Progenitor cell of endocrine pancreas (in vitro differentiated cells): ENCODE measurements around the gene RAP1A. TPM values are rescaled to one million over a fixed set of nuclear protein-coding genes. Genes with fewer than 3 reads are reported as not detected.
A peak's percentile ranks its signal among the peaks of the same experiment; 100 is the strongest.

Experiments
- DNase-seq: peaks from one replicate; pipeline ENCODE4 v3.0.0; 2021; ENCODE audit warnings: low spot score; ENCODE audit not compliant: unreplicated experiment
- H3K27ac Mint-ChIP-seq: 2 replicates; pipeline ENCODE4 v1.8.0; 2021; ENCODE audit warnings: mild to moderate bottlenecking, moderate library complexity, mixed read lengths
- H3K27me3 Mint-ChIP-seq: 2 replicates; pipeline ENCODE4 v1.8.0; 2021; ENCODE audit warnings: mixed read lengths
- H3K36me3 Mint-ChIP-seq: 2 replicates; pipeline ENCODE4 v1.8.0; 2022; ENCODE audit warnings: mixed read lengths; ENCODE audit not compliant: insufficient read depth
- H3K4me1 Mint-ChIP-seq: 2 replicates; pipeline ENCODE4 v1.8.0; 2021; ENCODE audit warnings: low read depth, mixed read lengths
- H3K4me3 Mint-ChIP-seq: 2 replicates; pipeline ENCODE4 v1.8.0; 2021; ENCODE audit warnings: low read depth, mild to moderate bottlenecking, moderate library complexity, mixed read lengths
- H3K9me3 Mint-ChIP-seq: 2 replicates; pipeline ENCODE4 v1.8.0; 2021; ENCODE audit warnings: low read depth, mixed read lengths
- total RNA-seq: library from RNA; stranded (reverse); gene quantifications from 2 replicates; pipeline ENCODE4 v1.2.1, GENCODE V29; 2021
- TF ChIP-seq, protein P1 (sequence below): fragments of 200-600 bp; sonication (generic); IDR thresholded peaks from one replicate; pipeline ENCODE4 v1.5.0; 2021; ENCODE audit warnings: antibody characterized with exemption, mild to moderate bottlenecking; ENCODE audit not compliant: unreplicated experiment

The RAP1A gene
- total RNA-seq, 1 donor from 2014 or later = 36.6 TPM

DNA sequence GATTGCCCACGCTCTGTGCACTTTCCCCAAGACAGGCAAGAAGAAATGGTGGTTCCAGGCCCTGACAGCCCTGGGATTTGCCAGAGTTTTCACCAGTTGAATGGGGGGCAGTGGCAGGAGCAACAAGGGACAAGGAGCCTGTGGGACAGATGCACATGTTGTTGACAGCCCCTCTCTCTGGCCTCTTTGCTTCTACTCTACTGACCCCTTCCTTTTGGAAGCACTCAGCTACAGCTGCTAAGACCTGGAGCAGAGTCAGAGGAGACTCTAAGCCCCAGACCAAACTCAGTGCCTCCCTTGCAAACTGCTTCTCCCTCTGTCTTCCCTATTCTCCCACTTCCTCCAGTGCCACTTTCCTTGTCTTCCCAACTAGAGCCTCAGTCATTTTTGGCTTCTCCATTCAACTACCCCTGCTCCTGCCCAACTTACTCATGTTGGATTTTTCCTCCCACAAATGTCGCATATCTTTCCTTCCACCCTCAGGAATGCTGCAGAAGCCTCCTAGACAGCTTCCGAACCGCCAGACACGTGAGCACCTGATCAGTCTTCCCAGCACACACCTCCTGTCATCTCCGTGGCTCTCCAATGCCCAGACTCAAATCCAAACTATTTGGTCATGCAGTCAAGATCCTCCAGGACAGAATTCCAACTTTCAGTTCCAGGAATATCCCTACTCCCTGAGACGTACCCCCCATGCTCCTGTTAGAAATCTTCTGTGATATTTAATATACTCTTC lies 110.5 kb downstream of the RAP1A start:
- Mint-ChIP-seq H3K36me3 (no peaks in the 10 kb centered on the region), H3K9me3 (no peaks in the 10 kb centered on the region), H3K4me3 (no peak overlapping the region), H3K27me3 (peaks cover 11% of the 10 kb centered on the region), H3K27ac (no peak overlapping the region), H3K4me1 (peaks cover 10% of the 10 kb centered on the region)
- TF ChIP-seq, protein P1, sequence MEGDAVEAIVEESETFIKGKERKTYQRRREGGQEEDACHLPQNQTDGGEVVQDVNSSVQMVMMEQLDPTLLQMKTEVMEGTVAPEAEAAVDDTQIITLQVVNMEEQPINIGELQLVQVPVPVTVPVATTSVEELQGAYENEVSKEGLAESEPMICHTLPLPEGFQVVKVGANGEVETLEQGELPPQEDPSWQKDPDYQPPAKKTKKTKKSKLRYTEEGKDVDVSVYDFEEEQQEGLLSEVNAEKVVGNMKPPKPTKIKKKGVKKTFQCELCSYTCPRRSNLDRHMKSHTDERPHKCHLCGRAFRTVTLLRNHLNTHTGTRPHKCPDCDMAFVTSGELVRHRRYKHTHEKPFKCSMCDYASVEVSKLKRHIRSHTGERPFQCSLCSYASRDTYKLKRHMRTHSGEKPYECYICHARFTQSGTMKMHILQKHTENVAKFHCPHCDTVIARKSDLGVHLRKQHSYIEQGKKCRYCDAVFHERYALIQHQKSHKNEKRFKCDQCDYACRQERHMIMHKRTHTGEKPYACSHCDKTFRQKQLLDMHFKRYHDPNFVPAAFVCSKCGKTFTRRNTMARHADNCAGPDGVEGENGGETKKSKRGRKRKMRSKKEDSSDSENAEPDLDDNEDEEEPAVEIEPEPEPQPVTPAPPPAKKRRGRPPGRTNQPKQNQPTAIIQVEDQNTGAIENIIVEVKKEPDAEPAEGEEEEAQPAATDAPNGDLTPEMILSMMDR = no peak
- no peak for DNase-seq

GRCh38 chr1:111730706-111731105 lies 111.1 kb downstream of the RAP1A start:
- Mint-ChIP-seq H3K27me3 (peaks cover 11% of the 10 kb centered on the region), H3K27ac (no peak overlapping the region), H3K36me3 (no peaks in the 10 kb centered on the region), H3K9me3 (no peaks in the 10 kb centered on the region), H3K4me1 (peaks cover 10% of the 10 kb centered on the region), H3K4me3 (no peak overlapping the region)
- peak; percentile 3 for DNase-seq
- TF ChIP-seq, protein P1 = no peak

DNA sequence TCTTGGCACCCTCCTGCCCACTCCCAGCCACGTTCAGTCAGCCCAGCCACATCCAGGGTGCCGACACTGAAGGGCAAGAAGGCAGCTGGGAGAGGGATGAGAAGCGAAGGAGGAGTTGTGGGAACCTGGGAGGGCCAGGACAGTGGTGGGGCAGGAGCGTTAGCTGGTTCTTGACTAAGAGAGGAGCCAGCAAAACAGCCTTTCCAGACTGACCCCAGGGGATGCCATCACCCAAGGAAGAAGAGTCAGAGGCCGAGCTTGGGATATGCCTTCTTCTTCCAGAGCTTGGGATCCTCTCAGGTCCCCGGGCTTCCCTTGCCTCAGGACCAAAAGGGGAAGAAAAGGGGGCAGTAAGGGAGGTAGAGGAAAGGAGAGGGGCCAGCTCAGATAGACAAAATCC lies 112.4 kb downstream of the RAP1A start:
- TF ChIP-seq, protein P1 = no peak
- H3K9me3 Mint-ChIP-seq = no peaks in the 10 kb centered on the region
- no peaks in the 10 kb centered on the region for H3K36me3 Mint-ChIP-seq
- no peak overlapping the region for H3K4me3 Mint-ChIP-seq
- DNase-seq = no peak
- peaks cover 11% of the 10 kb centered on the region for H3K27me3 Mint-ChIP-seq
- no peak overlapping the region for H3K27ac Mint-ChIP-seq
- H3K4me1 Mint-ChIP-seq = peaks cover 10% of the 10 kb centered on the region

GRCh38 chr1:111732718-111733117 lies 113.1 kb downstream of the RAP1A start:
- Mint-ChIP-seq H3K27ac (no peak overlapping the region), H3K9me3 (no peaks in the 10 kb centered on the region), H3K36me3 (no peaks in the 10 kb centered on the region), H3K4me1 (peaks cover 10% of the 10 kb centered on the region), H3K27me3 (peaks cover 11% of the 10 kb centered on the region), H3K4me3 (no peak overlapping the region)
- TF ChIP-seq, protein P1 = no peak
- DNase-seq = no peak

DNA sequence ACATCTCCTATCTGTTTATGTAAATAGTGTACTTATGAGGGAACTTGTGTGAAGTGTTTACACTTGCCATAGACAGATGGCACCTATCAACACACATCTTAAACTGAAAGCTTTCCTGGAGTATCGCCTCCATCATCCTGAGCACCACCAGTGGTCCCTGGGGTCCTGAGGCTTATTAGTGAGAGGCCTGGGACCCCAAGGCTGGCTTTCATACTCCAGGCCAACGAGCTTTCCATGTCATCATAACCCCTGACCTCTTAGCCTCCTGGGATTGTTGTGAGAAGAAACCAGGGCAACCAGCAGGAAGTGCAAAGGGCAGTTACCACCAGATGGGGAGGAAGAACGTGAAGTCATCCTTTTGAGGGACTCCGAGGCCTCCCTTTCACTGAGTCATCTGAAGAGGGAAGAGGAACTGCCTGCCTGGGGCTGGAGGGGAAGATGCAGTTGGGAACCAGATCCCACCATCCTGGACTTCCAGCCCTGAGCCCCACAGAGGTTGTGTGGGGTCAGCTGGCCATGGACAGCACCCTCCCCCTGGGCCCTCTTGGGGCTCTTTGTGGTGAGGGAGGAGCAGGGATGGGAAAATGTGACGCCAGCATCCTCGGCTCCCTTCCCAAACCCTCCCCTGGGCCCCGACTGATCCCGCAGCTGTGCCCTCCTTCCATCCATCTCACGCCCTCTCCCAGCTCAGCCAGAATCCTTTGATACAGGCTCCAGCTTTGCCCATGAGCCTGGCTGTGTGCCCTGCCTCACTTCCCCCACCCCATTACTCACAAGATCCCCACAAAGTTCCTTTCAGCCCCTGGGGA lies 113.8 kb downstream of the RAP1A start:
- H3K4me1 Mint-ChIP-seq = peaks cover 14% of the 10 kb centered on the region
- peak overlapping the region; percentile 50 for H3K27ac Mint-ChIP-seq
- no peaks in the 10 kb centered on the region for H3K36me3 Mint-ChIP-seq
- H3K27me3 Mint-ChIP-seq = peaks cover 11% of the 10 kb centered on the region
- TF ChIP-seq, protein P1 = no peak
- H3K9me3 Mint-ChIP-seq = no peaks in the 10 kb centered on the region
- no peak for DNase-seq
- no peak overlapping the region for H3K4me3 Mint-ChIP-seq
